Nephron (organoid): ENCODE results near the gene IQSEC1.

ENCODE experiments used
- H3K27ac Mint-ChIP-seq, 3 experiments: 2 replicates each; pipeline ENCODE4 v1.8.0; 2020; ENCODE audit warnings: mixed read lengths in 3 of 3, mild to moderate bottlenecking in 2 of 3, moderate library complexity in 1 of 3
- H3K27me3 Mint-ChIP-seq: 2 replicates; pipeline ENCODE4 v1.8.0; 2021; ENCODE audit warnings: low read depth, mild to moderate bottlenecking, moderate library complexity, mixed read lengths
- H3K36me3 Mint-ChIP-seq: 2 replicates; pipeline ENCODE4 v1.8.0; 2020; ENCODE audit warnings: low read depth, mixed read lengths
- H3K4me1 Mint-ChIP-seq: 2 replicates; pipeline ENCODE4 v1.8.0; 2020; ENCODE audit warnings: mixed read lengths
- H3K4me3 Mint-ChIP-seq, 3 experiments: 2 replicates each; pipeline ENCODE4 v1.8.0; 2020; ENCODE audit warnings: mild to moderate bottlenecking in 3 of 3, mixed read lengths in 3 of 3, moderate library complexity in 2 of 3
- H3K9me3 Mint-ChIP-seq: 2 replicates; pipeline ENCODE4 v1.8.0; 2020; ENCODE audit warnings: mixed read lengths
- TF ChIP-seq, protein P1 (sequence below), 3 experiments: fragments of 200-600 bp; sonication (generic); IDR thresholded peaks; one replicate each; pipeline ENCODE4 v1.5.0; 2021; ENCODE audit warnings: antibody characterized with exemption in 3 of 3; ENCODE audit not compliant: unreplicated experiment in 3 of 3

IQSEC1 gene

DNA sequence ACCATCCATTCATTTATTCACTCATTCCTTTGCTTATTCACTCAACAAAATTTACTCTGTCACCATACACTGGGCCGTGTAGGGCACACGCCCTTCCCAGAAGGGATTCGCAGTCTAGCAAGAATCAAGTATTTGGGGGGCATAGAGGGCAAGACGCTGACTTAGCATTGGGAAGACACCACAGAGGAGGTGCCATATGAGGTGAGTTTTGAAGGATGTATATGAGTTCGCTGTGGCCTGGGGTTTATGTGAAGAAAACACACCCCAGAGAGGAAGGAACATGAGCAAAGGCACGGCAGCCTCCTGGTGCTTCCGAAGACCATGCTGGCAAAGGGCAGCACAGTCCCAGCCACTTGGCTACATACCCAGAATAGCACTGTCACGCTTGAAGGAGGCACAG is 23.1 kb upstream of the IQSEC1 start:
- H3K27me3 Mint-ChIP-seq = peaks cover 57% of the 10 kb centered on the region
- H3K36me3 Mint-ChIP-seq = no peaks in the 10 kb centered on the region
- TF ChIP-seq, protein P1, sequence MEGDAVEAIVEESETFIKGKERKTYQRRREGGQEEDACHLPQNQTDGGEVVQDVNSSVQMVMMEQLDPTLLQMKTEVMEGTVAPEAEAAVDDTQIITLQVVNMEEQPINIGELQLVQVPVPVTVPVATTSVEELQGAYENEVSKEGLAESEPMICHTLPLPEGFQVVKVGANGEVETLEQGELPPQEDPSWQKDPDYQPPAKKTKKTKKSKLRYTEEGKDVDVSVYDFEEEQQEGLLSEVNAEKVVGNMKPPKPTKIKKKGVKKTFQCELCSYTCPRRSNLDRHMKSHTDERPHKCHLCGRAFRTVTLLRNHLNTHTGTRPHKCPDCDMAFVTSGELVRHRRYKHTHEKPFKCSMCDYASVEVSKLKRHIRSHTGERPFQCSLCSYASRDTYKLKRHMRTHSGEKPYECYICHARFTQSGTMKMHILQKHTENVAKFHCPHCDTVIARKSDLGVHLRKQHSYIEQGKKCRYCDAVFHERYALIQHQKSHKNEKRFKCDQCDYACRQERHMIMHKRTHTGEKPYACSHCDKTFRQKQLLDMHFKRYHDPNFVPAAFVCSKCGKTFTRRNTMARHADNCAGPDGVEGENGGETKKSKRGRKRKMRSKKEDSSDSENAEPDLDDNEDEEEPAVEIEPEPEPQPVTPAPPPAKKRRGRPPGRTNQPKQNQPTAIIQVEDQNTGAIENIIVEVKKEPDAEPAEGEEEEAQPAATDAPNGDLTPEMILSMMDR (IDR thresholded peaks at IDR 0.05; ENCODE audit: unreplicated experiment in 3 of 3) = no peak
- H3K9me3 Mint-ChIP-seq = no peaks in the 10 kb centered on the region
- no peaks in the 10 kb centered on the region for H3K4me1 Mint-ChIP-seq
- no peak overlapping the region for H3K4me3 Mint-ChIP-seq
- H3K27ac Mint-ChIP-seq = no peak overlapping the region

DNA sequence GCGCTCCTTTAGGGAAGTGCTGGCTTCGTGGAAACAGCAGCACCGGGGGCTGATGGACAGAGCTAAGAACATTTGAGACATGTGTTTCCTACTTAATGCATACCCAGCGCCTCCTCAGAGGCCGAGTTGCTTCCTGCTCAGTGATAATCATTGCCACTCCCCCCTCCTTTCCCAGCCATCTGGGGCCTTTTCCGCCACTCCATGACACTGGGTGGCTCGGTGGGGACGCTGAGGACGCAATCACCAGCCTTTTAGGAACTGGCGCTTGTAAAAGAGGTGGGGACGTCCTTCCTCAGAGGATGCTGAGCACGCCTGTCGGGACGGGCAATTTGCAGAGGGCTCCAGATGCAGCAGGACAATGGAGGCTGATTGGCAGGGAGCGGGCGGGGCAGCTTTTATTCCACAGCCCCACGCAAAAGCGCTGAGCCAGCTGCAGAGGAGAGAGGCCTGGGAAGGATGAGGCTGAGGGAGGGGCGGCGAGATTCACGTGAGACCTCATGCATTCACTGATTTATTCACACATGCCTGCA is 22.2 kb upstream of the IQSEC1 start:
- peaks cover 53% of the 10 kb centered on the region for H3K27me3 Mint-ChIP-seq
- TF ChIP-seq, protein P1 (IDR thresholded peaks at IDR 0.05; ENCODE audit: unreplicated experiment in 3 of 3) = no peak
- no peaks in the 10 kb centered on the region for H3K4me1 Mint-ChIP-seq
- H3K4me3 Mint-ChIP-seq = no peak overlapping the region
- H3K27ac Mint-ChIP-seq = no peak overlapping the region
- no peaks in the 10 kb centered on the region for H3K9me3 Mint-ChIP-seq
- no peaks in the 10 kb centered on the region for H3K36me3 Mint-ChIP-seq

- Mint-ChIP-seq H3K9me3 (no peaks in the 10 kb centered on the region), H3K4me3 (no peak overlapping the region), H3K27me3 (peaks cover 48% of the 10 kb centered on the region), H3K27ac (no peak overlapping the region), H3K4me1 (no peaks in the 10 kb centered on the region), H3K36me3 (no peaks in the 10 kb centered on the region)
- TF ChIP-seq, protein P1 (IDR thresholded peaks at IDR 0.05; ENCODE audit: unreplicated experiment in 3 of 3) = no peak
Measured at GRCh38 chr3:13093687-13094086, 20.5 kb upstream of the IQSEC1 start.

- H3K27ac Mint-ChIP-seq = no peak overlapping the region
- H3K4me1 Mint-ChIP-seq = peaks cover 3% of the 10 kb centered on the region
- peaks cover 48% of the 10 kb centered on the region for H3K27me3 Mint-ChIP-seq
- no peaks in the 10 kb centered on the region for H3K36me3 Mint-ChIP-seq
- no peak overlapping the region for H3K4me3 Mint-ChIP-seq
- TF ChIP-seq, protein P1 (IDR thresholded peaks at IDR 0.05; ENCODE audit: unreplicated experiment in 3 of 3) = no peak
- no peaks in the 10 kb centered on the region for H3K9me3 Mint-ChIP-seq
Measured at GRCh38 chr3:13092621-13093617, 19.7 kb upstream of the IQSEC1 start.

DNA sequence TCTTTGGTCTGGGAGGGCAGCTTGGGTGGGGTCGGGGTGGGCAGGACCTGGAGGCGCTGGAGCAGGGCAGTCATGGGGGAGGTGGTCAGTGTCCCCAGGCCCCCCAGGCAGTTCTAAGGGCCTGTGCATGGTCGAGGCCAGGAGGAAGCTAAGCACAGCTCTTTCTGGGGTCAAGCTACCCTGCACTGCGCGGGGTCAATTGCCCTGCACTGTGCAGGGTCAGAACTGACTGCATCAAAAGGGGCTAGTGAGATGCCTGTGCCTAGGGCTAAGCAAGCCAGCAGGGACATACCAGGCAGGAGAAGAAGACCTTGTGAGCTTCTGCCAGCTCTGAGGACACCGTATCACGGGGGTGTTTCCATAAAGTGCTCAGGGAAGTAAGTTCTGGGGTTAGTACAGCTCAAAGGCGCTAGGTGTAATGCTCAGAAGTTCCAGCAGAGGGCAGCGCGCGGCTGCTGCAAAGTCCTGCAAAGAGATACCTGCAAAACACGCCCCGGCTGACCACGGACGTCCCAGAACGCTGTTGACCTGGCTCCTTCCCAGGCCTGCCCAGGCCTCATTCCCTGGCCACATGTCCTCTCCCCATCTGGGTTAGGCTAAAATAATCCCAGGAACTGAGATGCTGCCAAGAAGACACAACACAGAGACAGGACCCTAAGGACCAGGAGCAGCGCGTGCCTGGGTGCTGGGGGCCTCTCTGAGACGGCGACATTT is 18.8 kb upstream of the IQSEC1 start:
- no peaks in the 10 kb centered on the region for H3K9me3 Mint-ChIP-seq
- peaks cover 48% of the 10 kb centered on the region for H3K27me3 Mint-ChIP-seq
- TF ChIP-seq, protein P1 (IDR thresholded peaks at IDR 0.05; ENCODE audit: unreplicated experiment in 3 of 3) = peak; percentile 95 to 98 (median 98)
- no peak overlapping the region for H3K27ac Mint-ChIP-seq
- H3K4me1 Mint-ChIP-seq = peaks cover 7% of the 10 kb centered on the region
- no peaks in the 10 kb centered on the region for H3K36me3 Mint-ChIP-seq
- H3K4me3 Mint-ChIP-seq = no peak overlapping the region
